GM10248 (cell line): Measurements from ENCODE around the gene ABRACL.
A peak's percentile ranks its signal among the peaks of the same experiment; 100 is the strongest.
"Not testable (repeated sequence)": the region's sequence is repeated elsewhere in the genome, so short reads cannot be mapped to it uniquely, and the experiment has no call there.

Experiments used
- CTCF ChIA-PET: fragments of 300-600 bp; sonication (Branson Sonifier 250); formaldehyde crosslinking; extraction: SDS; loops from one replicate; lab custom pipeline; 2021; ENCODE audit warnings: antibody characterized with exemption; lab: Yijun Ruan, JAX
- POLR2A ChIA-PET: fragments of 350-650 bp; sonication (Branson Sonifier 250); formaldehyde crosslinking; extraction: SDS; loops from one replicate; lab custom pipeline; 2020; ENCODE audit warnings: antibody characterized with exemption; lab: Yijun Ruan, JAX
- DNase-seq: peaks from one replicate; pipeline ENCODE4 v3.0.0; 2012; ENCODE audit errors: extremely low spot score
- TF ChIP-seq, protein P1 (sequence below): IDR thresholded peaks from 2 replicates; pipeline ENCODE4 v1.5.1; 2012; ENCODE audit warnings: mild to moderate bottlenecking, low read depth; ENCODE audit errors: extremely low read depth, missing control alignments, control extremely low read depth

The ABRACL gene

DNA sequence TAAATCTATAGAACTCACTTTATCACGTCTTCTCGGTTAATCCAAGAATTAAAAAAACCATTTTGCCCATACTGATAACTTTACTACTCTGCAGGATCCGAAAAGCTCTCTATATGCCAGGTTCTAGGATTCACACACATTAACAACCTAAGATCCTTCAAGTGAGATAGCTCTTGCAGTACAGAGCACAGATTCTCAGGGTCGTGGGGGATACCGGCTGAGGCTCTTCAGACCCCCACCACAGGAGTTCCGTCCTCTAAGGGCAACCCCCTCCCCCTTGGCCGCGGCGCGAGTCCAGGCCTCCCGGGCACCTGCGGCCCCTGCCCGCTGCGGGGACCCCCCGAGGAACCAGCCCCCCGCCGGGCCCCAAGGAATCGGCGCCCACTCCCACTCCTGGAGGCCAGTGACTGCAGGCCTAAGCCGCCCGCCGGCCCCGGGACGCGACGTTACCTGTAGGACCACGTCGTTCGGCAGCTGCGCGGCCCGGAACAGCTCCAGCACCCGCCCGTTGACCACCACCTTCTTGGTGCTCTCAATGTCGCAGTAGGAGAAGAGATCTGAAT is 41.4 kb upstream of the ABRACL start:
- ChIA-PET CTCF (interaction anchor here (0.8 to 9.3 kb wide), 16 partner anchors 11 to 221 kb away, joined by 3 to 96 read pairs (median 4); no protein-coding TSS in a partner anchor), POLR2A (no interaction called here)
- TF ChIP-seq, protein P1, sequence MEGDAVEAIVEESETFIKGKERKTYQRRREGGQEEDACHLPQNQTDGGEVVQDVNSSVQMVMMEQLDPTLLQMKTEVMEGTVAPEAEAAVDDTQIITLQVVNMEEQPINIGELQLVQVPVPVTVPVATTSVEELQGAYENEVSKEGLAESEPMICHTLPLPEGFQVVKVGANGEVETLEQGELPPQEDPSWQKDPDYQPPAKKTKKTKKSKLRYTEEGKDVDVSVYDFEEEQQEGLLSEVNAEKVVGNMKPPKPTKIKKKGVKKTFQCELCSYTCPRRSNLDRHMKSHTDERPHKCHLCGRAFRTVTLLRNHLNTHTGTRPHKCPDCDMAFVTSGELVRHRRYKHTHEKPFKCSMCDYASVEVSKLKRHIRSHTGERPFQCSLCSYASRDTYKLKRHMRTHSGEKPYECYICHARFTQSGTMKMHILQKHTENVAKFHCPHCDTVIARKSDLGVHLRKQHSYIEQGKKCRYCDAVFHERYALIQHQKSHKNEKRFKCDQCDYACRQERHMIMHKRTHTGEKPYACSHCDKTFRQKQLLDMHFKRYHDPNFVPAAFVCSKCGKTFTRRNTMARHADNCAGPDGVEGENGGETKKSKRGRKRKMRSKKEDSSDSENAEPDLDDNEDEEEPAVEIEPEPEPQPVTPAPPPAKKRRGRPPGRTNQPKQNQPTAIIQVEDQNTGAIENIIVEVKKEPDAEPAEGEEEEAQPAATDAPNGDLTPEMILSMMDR: no peak
- no peak for DNase-seq

DNA sequence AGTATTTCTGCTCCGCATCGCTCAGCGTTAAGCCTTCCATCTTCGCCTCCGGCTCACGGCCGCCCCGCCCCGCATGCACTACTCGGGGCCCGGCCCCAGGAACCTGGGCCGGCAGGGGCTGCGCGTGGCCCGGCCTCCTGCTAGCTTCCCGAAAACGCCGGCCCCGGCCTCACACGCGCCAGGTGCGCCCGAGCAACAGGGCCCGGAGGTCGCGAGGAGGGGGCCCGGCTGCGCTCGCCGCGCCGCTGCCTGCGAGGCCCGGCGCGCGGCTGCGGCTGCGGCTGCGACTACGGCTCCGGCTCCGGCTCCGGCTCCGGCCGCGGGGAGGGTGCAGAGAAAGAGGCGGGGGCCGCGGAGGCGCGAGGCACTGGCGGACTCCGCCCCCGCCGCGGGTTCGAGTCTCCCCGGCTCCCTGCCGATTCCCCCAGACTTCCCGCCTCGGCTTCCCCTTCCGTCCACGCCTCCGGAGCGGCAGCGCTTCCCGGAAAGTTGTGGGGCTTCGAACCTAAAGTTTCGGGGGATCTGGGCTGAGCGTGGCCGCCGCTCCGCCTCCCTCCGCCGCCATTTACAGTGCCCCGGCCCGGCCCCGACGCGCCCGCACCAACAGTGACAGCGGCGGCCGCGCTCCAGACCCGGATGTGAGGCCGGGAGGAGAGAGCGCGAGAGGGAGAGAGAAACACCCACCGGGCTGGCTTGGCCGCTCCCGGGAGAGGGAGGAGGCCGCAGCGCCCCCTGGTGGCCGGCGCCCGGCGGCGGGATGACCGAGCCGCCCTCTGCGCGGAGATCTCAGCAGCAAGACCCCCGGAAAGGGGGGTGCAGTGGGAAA is 40.7 kb upstream of the ABRACL start, which contains the start of gene REPS1:
TSS of gene REPS1 (minus strand) at position 611 of the 826 bp plus-strand sequence. CDS start at position 40, 571 bp downstream.
- DNase-seq: peak; percentile 96
- TF ChIP-seq, protein P1: peak; percentile 84
- ChIA-PET CTCF (interaction anchor here (0.8 to 9.3 kb wide), 29 partner anchors 12 to 222 kb away, joined by 3 to 96 read pairs (median 4); no protein-coding TSS in a partner anchor), POLR2A (no interaction called here)

GRCh38 chr6:138988469-138988834 is 40.1 kb upstream of the ABRACL start:
- ChIA-PET POLR2A (no interaction called here), CTCF (interaction anchor here (0.7 to 9.3 kb wide), 25 partner anchors 11 to 387 kb away, joined by 3 to 96 read pairs (median 4); no protein-coding TSS in a partner anchor)
- no peak for DNase-seq
- TF ChIP-seq, protein P1: no peak

GRCh38 chr6:138989098-138989983 is 39.2 kb upstream of the ABRACL start:
- POLR2A ChIA-PET: interaction anchor here (1.0 kb wide), 1 partner anchor 173 kb away, joined by 5 read pairs; no protein-coding TSS in a partner anchor
- no peak for DNase-seq
- TF ChIP-seq, protein P1: no peak
- CTCF ChIA-PET: interaction anchor here (0.7 to 9.3 kb wide), 22 partner anchors 11 to 386 kb away, joined by 3 to 96 read pairs (median 4); no protein-coding TSS in a partner anchor

GRCh38 chr6:138991206-138991605 is 37.3 kb upstream of the ABRACL start:
- POLR2A ChIA-PET: no interaction called here
- CTCF ChIA-PET: interaction anchor here (4.1 to 9.3 kb wide), 3 partner anchors 17 to 174 kb away, joined by 18 to 96 read pairs (median 50); no protein-coding TSS in a partner anchor
- TF ChIP-seq, protein P1: no peak
- DNase-seq: no peak

DNA sequence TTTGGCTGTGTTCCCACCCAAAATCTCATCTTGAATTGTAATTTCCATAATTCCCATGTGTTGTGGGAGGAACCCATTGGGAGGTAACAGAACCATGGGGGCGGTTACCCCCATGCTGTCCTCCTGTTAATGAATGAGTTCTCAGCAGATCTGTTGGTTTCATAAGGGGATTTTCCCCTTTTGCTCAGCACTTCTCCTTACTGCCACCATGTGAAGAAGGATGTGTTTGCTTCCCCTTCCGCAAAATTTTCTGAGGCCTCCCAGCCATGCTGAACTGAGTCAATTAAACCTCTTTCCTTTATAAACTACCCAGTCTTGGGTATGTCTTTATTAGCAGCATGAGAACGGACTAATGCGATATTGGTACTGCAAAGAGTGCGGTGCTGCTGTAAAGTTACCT is 35.6 kb upstream of the ABRACL start:
- CTCF ChIA-PET, DNase-seq, POLR2A ChIA-PET: not testable (repeated sequence)

GRCh38 chr6:138993410-138993809 is 35.1 kb upstream of the ABRACL start:
- DNase-seq, CTCF ChIA-PET, POLR2A ChIA-PET: not testable (repeated sequence)
